ENCODE data around the gene VSIG10. TPM values are rescaled to one million over a fixed set of nuclear protein-coding genes. Genes with fewer than 3 reads are reported as not detected.
"Not testable (repeated sequence)": the region's sequence is repeated elsewhere in the genome, so short reads cannot be mapped to it uniquely, and the experiment has no call there.

VSIG10 gene
- total and polyA plus RNA-seq, 8 donors: 32.4 to 42.0 (median 36.5) TPM

DNA sequence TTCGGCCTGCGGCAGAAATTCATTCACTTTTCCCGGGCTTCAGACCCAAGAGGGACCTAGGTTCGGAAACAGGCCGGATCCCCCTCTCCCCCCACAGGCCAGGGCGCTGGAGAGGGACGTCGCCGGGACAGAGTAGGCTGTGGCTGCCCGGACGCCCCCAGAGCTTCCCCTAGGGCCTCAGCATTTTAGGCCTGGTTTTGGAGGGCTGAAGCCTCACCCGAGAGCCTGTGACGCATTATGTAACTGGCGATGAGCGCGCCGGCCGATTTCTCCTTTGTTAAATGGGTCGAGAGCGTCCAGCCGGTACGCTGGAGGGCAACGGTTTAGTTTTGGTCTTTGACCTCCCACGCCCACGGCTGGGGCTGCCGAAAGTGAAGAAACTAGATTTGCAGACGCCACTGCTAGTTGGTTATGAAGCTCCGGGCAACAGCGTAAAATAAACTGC, 32.8 kb upstream of the VSIG10 start:
- H3K27ac ChIP-seq: peak overlapping the region; percentile 60 to 80
- H3K4me3 ChIP-seq: peak overlapping the region; percentile 86 to 99
- DNase-seq: peak in 3 of 4 donors; percentile 45 to 88 (median 67)
- H3K27me3 ChIP-seq: peaks cover 0 to 4% of the 10 kb centered on the region in 2 donors
- H3K36me3 ChIP-seq: peaks cover 4 to 29% of the 10 kb centered on the region in 2 donors
- peak; percentile 66 for ATAC-seq
- intact Hi-C loops (cut with DNase I): no loop called here
- TF ChIP-seq, protein P1, sequence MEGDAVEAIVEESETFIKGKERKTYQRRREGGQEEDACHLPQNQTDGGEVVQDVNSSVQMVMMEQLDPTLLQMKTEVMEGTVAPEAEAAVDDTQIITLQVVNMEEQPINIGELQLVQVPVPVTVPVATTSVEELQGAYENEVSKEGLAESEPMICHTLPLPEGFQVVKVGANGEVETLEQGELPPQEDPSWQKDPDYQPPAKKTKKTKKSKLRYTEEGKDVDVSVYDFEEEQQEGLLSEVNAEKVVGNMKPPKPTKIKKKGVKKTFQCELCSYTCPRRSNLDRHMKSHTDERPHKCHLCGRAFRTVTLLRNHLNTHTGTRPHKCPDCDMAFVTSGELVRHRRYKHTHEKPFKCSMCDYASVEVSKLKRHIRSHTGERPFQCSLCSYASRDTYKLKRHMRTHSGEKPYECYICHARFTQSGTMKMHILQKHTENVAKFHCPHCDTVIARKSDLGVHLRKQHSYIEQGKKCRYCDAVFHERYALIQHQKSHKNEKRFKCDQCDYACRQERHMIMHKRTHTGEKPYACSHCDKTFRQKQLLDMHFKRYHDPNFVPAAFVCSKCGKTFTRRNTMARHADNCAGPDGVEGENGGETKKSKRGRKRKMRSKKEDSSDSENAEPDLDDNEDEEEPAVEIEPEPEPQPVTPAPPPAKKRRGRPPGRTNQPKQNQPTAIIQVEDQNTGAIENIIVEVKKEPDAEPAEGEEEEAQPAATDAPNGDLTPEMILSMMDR (IDR thresholded peaks at IDR 0.05): no peak
- peaks cover 3 to 33% of the 10 kb centered on the region in 2 donors for H3K4me1 ChIP-seq
- H3K9me3 ChIP-seq: no peaks in the 10 kb centered on the region

DNA sequence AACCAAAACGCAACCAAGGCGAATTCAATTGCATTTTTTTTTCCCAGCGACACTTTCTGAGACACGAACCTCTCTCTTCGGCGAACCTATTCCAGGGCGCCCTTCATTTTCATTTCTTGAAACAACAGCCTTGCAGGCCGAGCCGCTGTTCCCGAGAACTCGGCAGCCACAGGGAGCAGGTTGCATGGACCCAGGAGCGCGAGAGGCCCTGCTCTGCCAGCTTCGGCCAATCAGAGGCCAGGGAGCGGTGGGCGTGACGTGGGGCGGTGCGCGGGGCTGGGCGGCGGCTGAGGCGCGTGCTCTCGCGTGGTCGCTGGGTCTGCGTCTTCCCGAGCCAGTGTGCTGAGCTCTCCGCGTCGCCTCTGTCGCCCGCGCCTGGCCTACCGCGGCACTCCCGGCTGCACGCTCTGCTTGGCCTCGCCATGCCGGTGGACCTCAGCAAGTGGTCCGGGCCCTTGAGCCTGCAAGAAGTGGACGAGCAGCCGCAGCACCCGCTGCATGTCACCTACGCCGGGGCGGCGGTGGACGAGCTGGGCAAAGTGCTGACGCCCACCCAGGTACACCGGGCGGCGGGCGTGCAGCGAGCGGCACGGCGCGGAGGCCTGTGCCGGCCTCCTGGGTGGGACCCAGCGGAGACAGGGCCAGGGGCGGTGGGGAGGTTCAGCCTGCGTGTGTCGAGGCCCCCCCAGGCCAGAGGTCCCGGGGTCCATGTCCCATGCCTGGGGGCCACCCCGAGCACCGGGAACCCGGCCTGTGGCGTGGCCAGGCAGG, 32.2 kb upstream of the VSIG10 start, which contains the start of gene PEBP1:
Gene PEBP1, plus strand, starts transcription at position 337 of the 771 bp plus-strand sequence. Its CDS starts 86 bp downstream, at position 423.
- peaks cover 0 to 4% of the 10 kb centered on the region in 2 donors for H3K27me3 ChIP-seq
- H3K27ac ChIP-seq: peak within 1 kb of the TSS; percentile 60 to 80
- intact Hi-C loops (cut with DNase I): no loop called here
- peaks cover 4 to 22% of the 10 kb centered on the region in 2 donors for H3K36me3 ChIP-seq
- H3K4me1 ChIP-seq: peaks cover 3 to 33% of the 10 kb centered on the region in 2 donors
- TF ChIP-seq, protein P1 (IDR thresholded peaks at IDR 0.05): no peak
- H3K4me3 ChIP-seq: peak within 1 kb of the TSS; percentile 86 to 99
- no peaks in the 10 kb centered on the region for H3K9me3 ChIP-seq
- DNase-seq (peak; percentile 88 to 99 (median 95)), ATAC-seq (peak; percentile 99)

DNA sequence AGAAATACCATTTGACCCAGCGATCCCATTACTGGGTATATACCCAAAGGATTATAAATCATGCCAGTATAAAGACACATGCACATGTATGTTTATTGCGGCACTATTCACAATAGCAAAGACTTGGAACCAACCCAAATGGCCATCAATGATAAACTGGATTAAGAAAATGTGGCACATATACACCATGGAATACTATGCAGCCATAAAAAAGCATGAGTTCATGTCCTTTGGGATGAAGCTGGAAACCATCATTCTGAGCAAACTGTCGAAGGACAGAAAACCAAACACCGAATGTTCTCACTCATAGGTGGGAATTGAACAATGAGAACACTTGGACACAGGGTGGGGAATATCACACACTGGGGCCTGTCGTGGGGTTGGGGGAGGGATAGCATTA, 25.6 kb upstream of the VSIG10 start:
- H3K27ac ChIP-seq; H3K9me3 ChIP-seq; H3K27me3 ChIP-seq; H3K4me3 ChIP-seq; DNase-seq; intact Hi-C loops (cut with DNase I); ATAC-seq; H3K36me3 ChIP-seq; H3K4me1 ChIP-seq: not testable (repeated sequence)

DNA sequence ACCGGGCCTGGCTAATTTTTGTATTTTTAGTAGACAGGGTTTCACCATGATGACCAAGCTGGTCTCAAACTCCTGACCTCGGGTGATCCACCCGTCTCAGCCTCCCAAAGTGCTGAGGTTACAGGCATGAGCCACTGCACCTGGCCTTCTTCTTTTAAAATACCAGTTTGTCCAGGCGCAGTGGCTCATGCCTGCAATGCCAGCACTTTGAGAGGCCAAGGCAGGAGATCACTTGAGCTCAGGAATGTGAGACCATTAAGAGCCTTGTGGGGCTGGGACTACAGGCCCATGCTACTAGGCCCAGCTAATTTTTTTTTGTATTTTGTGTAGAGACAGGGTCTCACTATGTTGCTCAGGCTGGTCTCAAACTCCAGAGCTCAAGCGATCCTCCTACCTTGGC, 24.1 kb upstream of the VSIG10 start:
- H3K4me3 ChIP-seq: no peak overlapping the region
- no peaks in the 10 kb centered on the region for H3K27me3 ChIP-seq
- no peaks in the 10 kb centered on the region for H3K36me3 ChIP-seq
- H3K9me3 ChIP-seq: no peaks in the 10 kb centered on the region
- DNase-seq (peak in 1 of 4 donors; percentile 4), ATAC-seq (peak; percentile 37)
- no peak overlapping the region for H3K27ac ChIP-seq
- TF ChIP-seq, protein P1 (IDR thresholded peaks at IDR 0.05): no peak
- peaks cover 2 to 4% of the 10 kb centered on the region in 2 donors for H3K4me1 ChIP-seq
- intact Hi-C loops (cut with DNase I): no loop called here

DNA sequence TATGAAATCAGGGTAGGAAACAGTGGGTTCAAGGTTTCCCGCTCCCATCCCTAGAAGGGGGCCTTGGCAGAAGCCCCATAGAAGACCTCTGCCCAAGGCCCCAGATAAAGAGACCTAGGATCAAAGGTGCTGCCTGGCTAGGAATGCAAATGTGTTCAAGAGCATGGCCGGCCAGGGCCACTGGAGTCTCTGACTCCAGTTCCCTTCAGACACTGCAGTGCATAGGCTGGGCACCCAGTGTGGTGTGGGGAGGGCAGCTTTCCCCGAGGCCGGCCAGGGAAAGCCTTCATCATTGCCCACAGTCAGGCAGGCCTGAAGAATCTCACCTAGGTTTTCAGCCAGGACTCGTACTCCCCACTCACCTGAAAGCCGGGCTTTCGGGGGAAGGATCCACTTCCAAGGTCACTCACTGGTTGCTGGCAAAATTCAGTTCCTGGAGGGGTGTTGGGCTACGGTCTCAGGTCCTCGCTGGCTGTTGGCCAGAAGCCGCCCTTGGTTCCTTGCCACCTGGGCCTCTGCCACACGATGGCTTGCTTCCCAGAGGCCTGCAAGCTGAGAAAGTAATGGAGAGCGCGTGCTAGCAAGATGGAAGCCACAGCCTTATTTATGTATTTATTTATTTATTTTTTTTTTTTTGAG, 22.4 kb upstream of the VSIG10 start:
- Histone ChIP-seq H3K27me3 (no peaks in the 10 kb centered on the region), H3K27ac (no peak overlapping the region), H3K36me3 (no peaks in the 10 kb centered on the region), H3K4me3 (no peak overlapping the region), H3K9me3 (no peaks in the 10 kb centered on the region), H3K4me1 (peaks cover 0 to 4% of the 10 kb centered on the region in 2 donors)
- peak; percentile 73 for ATAC-seq
- intact Hi-C loops (cut with DNase I): no loop called here
- DNase-seq: peak in 1 of 4 donors; percentile 37
- TF ChIP-seq, protein P1 (IDR thresholded peaks at IDR 0.05): no peak

All from left lung (tissue), 10 donors.